ENCODE data around the gene GALNT18.

The GALNT18 gene

DNA sequence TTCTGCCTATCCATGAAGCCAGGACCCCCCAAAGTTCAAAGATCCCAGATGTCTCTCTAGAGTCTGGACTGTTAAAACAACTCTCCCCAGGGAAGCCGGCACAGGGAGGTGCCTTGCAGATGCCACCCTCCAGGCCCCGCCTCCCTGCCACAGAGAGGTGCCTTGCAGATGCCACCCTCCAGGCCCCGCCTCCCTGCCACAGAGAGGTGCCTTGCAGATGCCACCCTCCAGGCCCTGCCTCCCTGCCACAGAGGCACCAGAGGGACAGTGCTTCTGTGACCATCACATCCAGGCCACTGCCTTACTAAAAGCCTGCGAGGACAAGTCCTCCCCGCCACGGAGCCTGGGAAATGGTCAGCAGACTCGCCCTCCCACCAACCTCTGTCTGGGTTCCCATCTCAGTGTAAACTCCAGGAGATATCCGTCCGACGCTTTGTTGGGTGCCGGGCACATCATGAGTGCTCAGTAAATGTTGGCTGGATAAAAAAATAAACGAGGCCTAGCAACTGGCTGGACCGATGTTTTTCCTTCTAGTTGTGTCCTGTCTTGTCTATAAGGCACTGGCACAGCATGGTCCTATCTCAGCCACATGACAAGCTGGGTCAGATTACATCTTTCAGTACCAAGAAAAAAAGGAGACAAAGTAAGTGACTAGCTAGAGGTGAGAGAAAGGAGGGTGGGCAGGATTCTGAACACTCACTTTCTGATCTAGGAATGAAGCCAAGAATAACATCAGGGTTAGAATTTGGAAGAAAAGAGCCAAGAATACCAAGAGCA lies 177.6 kb downstream of the GALNT18 start:
- TF ChIP-seq ZNF274 (IDR thresholded peaks at IDR 0.05; ENCODE audit: low read depth, low read length) = no peak
- no peak overlapping the region for H3K4me3 ChIP-seq (ENCODE audit: low read length)

DNA sequence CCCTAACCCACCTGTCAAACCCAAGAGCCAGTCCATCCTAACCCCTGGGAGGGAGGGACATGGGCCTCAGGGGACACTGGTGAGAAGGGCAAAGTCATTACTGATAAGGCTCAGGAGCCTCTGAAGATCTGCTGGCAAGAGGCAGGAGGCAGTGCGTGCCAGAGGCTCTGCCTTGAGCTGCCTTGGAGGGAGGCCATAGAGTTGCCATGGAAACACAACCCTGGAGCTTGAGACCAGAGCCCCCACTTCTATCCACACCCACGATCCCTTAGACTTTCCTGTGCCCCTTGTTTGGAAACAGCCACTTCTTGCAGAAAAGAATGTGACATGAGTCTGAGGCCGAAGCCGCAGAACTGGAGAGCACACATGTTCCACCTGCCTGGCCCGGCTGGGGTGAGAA lies 179.0 kb downstream of the GALNT18 start:
- TF ChIP-seq ZNF274 (IDR thresholded peaks at IDR 0.05; ENCODE audit: low read depth, low read length) = no peak
- H3K4me3 ChIP-seq (ENCODE audit: low read length) = no peak overlapping the region

GRCh38 chr11:11441516-11441915 lies 180.3 kb downstream of the GALNT18 start:
- TF ChIP-seq ZNF274 (IDR thresholded peaks at IDR 0.05; ENCODE audit: low read depth, low read length) = no peak
- no peak overlapping the region for H3K4me3 ChIP-seq (ENCODE audit: low read length)

GRCh38 chr11:11441091-11441490 lies 180.7 kb downstream of the GALNT18 start:
- TF ChIP-seq ZNF274 (IDR thresholded peaks at IDR 0.05; ENCODE audit: low read depth, low read length) = no peak
- H3K4me3 ChIP-seq (ENCODE audit: low read length) = no peak overlapping the region

DNA sequence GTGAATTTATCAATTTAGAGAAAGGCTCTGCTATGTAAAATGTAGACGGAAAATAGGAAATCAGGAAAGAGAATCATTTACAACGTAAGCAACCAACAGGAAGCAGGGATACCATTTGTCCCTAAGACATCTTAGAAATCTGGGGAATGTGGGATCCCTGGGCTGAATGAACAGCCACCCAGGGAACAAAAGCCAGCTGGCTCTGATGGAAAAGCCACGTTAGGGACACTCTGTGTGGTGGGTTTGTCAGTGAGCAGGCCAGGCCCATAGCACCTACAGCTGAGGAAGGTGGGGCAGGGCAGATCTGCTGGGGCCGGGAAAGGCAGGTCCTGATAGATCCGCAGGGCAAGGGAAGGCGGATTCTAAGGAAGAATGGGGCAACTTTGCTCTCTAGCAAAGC lies 181.7 kb downstream of the GALNT18 start:
- TF ChIP-seq ZNF274 (IDR thresholded peaks at IDR 0.05; ENCODE audit: low read depth, low read length) = no peak
- H3K4me3 ChIP-seq (ENCODE audit: low read length) = no peak overlapping the region

DNA sequence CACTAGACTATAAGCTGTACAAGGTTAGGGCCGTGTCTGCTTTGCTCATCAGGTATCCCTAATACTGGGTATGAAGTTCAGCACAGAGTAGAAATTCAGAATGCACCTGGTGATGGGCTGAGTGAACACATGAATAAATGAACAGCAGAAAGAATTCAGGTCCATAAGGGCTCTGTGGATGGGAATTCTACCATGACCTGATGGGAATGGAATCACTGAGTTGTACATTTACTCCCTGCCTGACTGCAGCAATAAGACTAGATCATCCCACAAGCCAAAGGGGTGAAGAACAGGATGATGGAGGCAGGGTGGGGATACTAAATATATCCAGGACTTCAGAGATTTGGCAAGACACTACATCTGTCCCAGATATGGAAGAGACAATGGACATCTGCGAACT lies 182.2 kb downstream of the GALNT18 start:
- TF ChIP-seq ZNF274 (IDR thresholded peaks at IDR 0.05; ENCODE audit: low read depth, low read length) = no peak
- no peak overlapping the region for H3K4me3 ChIP-seq (ENCODE audit: low read length)

DNA sequence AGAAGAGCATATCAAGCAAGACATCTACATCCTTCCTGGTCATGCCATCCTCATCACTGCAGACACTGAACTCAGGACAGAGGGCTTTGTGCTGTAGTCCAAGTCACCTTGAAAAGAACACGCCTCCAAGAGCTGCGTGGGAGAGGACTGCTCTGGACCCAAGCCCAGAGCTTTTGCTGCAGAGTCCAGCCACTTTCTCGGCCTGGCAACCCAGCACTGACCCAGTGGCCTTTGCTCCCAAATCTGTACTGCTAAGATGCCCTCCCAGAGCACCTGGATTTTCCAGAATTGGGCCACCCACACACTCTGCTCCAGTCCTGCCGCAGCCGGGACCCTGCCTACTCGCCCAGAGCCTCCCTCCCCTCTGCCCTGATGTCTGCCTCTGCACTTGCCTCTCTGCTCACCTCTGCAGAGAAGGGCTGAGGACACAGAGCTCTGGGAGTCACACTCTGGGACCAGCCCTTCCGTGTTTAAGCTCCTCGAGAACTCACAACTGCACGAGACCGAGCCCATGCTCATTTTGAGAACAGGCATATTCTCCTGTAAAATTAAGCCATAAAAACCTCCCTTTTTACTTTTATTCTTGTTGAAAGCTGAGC lies 185.0 kb downstream of the GALNT18 start:
- TF ChIP-seq ZNF274 (IDR thresholded peaks at IDR 0.05; ENCODE audit: low read depth, low read length) = no peak
- no peak overlapping the region for H3K4me3 ChIP-seq (ENCODE audit: low read length)

- no peak for TF ChIP-seq ZNF274 (IDR thresholded peaks at IDR 0.05; ENCODE audit: low read depth, low read length)
- H3K4me3 ChIP-seq (ENCODE audit: low read length) = no peak overlapping the region
These were observed 186.2 kb downstream of the GALNT18 start for GRCh38 chr11:11435635-11436034.

DNA sequence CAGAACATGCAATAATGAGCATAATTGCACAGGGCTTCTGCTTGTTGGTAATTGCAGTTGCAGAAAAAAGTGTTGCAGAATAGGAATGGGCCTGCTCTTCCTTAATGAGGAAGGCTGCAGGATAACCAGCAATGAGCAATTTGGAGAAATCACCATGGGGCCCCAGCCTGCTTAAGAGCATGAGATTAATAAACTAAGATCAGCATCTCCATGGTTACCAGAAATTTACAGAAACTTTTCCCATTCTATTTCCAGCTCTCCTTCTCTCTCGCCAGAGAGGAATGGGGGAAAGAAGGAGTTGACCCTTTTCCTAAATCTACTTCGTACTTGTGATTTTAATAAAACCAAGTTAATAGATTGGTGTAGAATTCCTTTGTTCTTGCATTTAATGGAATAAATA lies 187.8 kb downstream of the GALNT18 start:
- no peak overlapping the region for H3K4me3 ChIP-seq (ENCODE audit: low read length)
- no peak for TF ChIP-seq ZNF274 (IDR thresholded peaks at IDR 0.05; ENCODE audit: low read depth, low read length)

DNA sequence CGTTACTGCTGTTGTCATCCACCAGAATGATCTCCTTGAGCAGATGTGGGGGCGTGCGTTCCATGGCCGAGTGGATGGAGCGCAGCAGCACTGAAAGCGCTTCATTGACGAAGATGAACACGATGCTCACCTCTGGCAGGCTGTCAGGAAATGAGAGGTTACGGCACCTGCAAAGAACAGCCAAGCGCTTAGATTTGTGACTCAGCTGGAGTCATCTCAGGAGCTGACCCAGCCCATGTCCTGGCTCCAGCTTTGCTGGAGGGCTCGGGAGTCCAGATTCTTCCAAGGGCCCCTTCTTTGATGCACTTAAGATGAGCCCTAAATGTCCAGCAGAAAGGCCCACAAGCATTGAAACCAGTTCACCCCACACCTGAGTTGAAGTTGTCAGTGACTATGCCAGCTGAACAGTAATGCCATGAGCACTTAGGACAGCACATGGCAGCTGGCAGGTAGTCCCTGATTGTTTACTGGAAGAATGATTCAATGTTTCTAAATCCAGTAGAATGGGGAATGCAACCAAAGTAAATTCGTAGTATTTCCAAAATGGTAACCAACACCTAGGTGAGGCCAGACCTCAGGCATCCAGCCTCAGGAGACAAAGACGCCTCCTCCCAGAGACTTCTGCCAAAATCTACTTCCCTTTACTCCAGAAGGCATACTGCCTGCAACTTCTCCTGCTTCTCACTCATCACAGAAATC lies 189.0 kb downstream of the GALNT18 start:
- no peak overlapping the region for H3K4me3 ChIP-seq (ENCODE audit: low read length)
- TF ChIP-seq ZNF274 (IDR thresholded peaks at IDR 0.05; ENCODE audit: low read depth, low read length) = no peak

- no peak for TF ChIP-seq ZNF274 (IDR thresholded peaks at IDR 0.05; ENCODE audit: low read depth, low read length)
- no peak overlapping the region for H3K4me3 ChIP-seq (ENCODE audit: low read length)
These were observed 191.4 kb downstream of the GALNT18 start for GRCh38 chr11:11430431-11430830.

GRCh38 chr11:11428714-11429113 lies 193.1 kb downstream of the GALNT18 start:
- no peak for TF ChIP-seq ZNF274 (IDR thresholded peaks at IDR 0.05; ENCODE audit: low read depth, low read length)
- H3K4me3 ChIP-seq (ENCODE audit: low read length) = no peak overlapping the region

GRCh38 chr11:11427542-11427941 lies 194.3 kb downstream of the GALNT18 start:
- no peak for TF ChIP-seq ZNF274 (IDR thresholded peaks at IDR 0.05; ENCODE audit: low read depth, low read length)
- H3K4me3 ChIP-seq (ENCODE audit: low read length) = no peak overlapping the region

- no peak for TF ChIP-seq ZNF274 (IDR thresholded peaks at IDR 0.05; ENCODE audit: low read depth, low read length)
- no peak overlapping the region for H3K4me3 ChIP-seq (ENCODE audit: low read length)
These were observed 194.7 kb downstream of the GALNT18 start for GRCh38 chr11:11427140-11427539.
